SK-N-SH treated with all-trans-retinoic acid at 6 μM for 48 hours (cell line): ENCODE data around the gene KBTBD3.

ENCODE experiments used
- ARNTL ChIP-seq: fragments of 450-650 bp; formaldehyde crosslinking; IDR thresholded peaks from 2 replicates; pipeline ENCODE4 v1.5.0; 2020; ENCODE audit warnings: low read depth, mild to moderate bottlenecking, moderate library complexity, borderline replicate concordance
- CREB5 ChIP-seq: fragments of 250-450 bp; sonication (Bioruptor Pico); IDR thresholded peaks from 2 replicates; pipeline ENCODE4 v1.5.1; 2020; ENCODE audit warnings: low read depth, mild to moderate bottlenecking, moderate library complexity
- CSDC2 ChIP-seq: fragments of 250-450 bp; sonication (Bioruptor Pico); IDR thresholded peaks from 2 replicates; pipeline ENCODE4 v1.5.0; 2020; ENCODE audit warnings: mild to moderate bottlenecking, moderate library complexity
- CSRNP3 ChIP-seq: fragments of 250-450 bp; sonication (Bioruptor Pico); IDR thresholded peaks from 2 replicates; pipeline ENCODE4 v1.5.1; 2021; ENCODE audit warnings: mild to moderate bottlenecking, moderate library complexity
- GLIS3 ChIP-seq: fragments of 250-450 bp; sonication (Bioruptor Pico); IDR thresholded peaks from 2 replicates; pipeline ENCODE4 v1.5.0; 2020; ENCODE audit warnings: mild to moderate bottlenecking, moderate library complexity
- ISL1 ChIP-seq: fragments of 250-450 bp; sonication (Bioruptor Pico); IDR thresholded peaks from 2 replicates; pipeline ENCODE4 v2.1.2; 2022; ENCODE audit warnings: mild to moderate bottlenecking, moderate library complexity
- PATZ1 ChIP-seq: fragments of 250-450 bp; sonication (Bioruptor Pico); IDR thresholded peaks from 2 replicates; pipeline ENCODE4 v1.8.0; 2020; ENCODE audit warnings: mild to moderate bottlenecking, moderate library complexity, borderline replicate concordance
- PPARA ChIP-seq: fragments of 250-450 bp; sonication (Bioruptor Pico); IDR thresholded peaks from 2 replicates; pipeline ENCODE4 v1.5.0; 2020; ENCODE audit warnings: mild to moderate bottlenecking, borderline replicate concordance
- RARB ChIP-seq: fragments of 250-450 bp; sonication (Bioruptor Pico); IDR thresholded peaks from 2 replicates; pipeline ENCODE4 v1.8.0; 2021; ENCODE audit warnings: mild to moderate bottlenecking, moderate library complexity
- SNAI2 ChIP-seq: fragments of 250-450 bp; sonication (Bioruptor Pico); IDR thresholded peaks from 2 replicates; pipeline ENCODE4 v1.5.0; 2020; ENCODE audit warnings: mild to moderate bottlenecking, moderate library complexity
- ZFP3 ChIP-seq: fragments of 250-450 bp; sonication (Bioruptor Pico); IDR thresholded peaks from 2 replicates; pipeline ENCODE4 v1.5.0; 2020; ENCODE audit warnings: mild to moderate bottlenecking, moderate library complexity
- ZFP30 ChIP-seq: fragments of 450-650 bp; formaldehyde crosslinking; IDR thresholded peaks from 2 replicates; pipeline ENCODE4 v1.5.0; 2022; ENCODE audit warnings: mild to moderate bottlenecking, moderate library complexity

GRCh38 chr11:106059617-106060016 is 17.5 kb downstream of the KBTBD3 start:
- TF ChIP-seq CSRNP3 (CRISPR knock-in tag) (no peak), PATZ1 (CRISPR knock-in tag) (no peak), SNAI2 (CRISPR knock-in tag) (no peak), GLIS3 (no peak), PPARA (CRISPR knock-in tag) (no peak), ZFP3 (CRISPR knock-in tag) (no peak), ARNTL (no peak), CSDC2 (CRISPR knock-in tag) (no peak), RARB (CRISPR knock-in tag) (no peak), ZFP30 (CRISPR knock-in tag) (no peak), ISL1 (CRISPR knock-in tag) (no peak), CREB5 (no peak)
